B cell (primary cell): Measurements from ENCODE around the gene CHKB. TPM values are rescaled to one million over a fixed set of nuclear protein-coding genes. Genes with fewer than 3 reads are reported as not detected.

ENCODE experiments used
- ATAC-seq: fragments of 200-7000 bp; cut with Tn5 transposase; one replicate; pipeline ENCODE4 v1.10.0; 2021; ENCODE audit warnings: low read depth, mild to moderate bottlenecking, moderate number of reproducible peaks, moderate library complexity
- CTCF ChIA-PET: fragments of 350-600 bp; sonication (Branson Sonifier 250); formaldehyde crosslinking; loops from one replicate; lab custom pipeline; 2021; ENCODE audit warnings: antibody characterized with exemption, inconsistent platforms; lab: Charles Lee
- POLR2A ChIA-PET: fragments of 350-600 bp; sonication (Branson Sonifier 250); formaldehyde crosslinking; loops from one replicate; lab custom pipeline; 2021; ENCODE audit warnings: antibody characterized with exemption; lab: Charles Lee
- DNase-seq: peaks from one replicate; pipeline ENCODE4 v3.0.0; 2013
- H2AFZ ChIP-seq: 2 replicates; pipeline ENCODE4 v1.6.1; 2012; ENCODE audit warnings: mild to moderate bottlenecking, low read depth, low read length; ENCODE audit not compliant: insufficient read depth, poor library complexity, severe bottlenecking
- H3K27ac ChIP-seq, 2 donors: 1 replicate in 1 of 2; 2 replicates in 1 of 2; pipeline ENCODE4 v1.5.1; 2012 to 2013; ENCODE audit warnings: low read length in 2 of 2, mild to moderate bottlenecking in 2 of 2, moderate library complexity in 1 of 2
- H3K27me3 ChIP-seq, 4 experiments: fragments of 200-600 bp in 1 of 4; sonication (generic) in 1 of 4; replicated peaks in 1 of 4; 1 replicate in 2 of 4; 2 replicates in 2 of 4; pipeline versions ENCODE4 v1.6.1 to v1.7.0; 2013 to 2016; ENCODE audit warnings: low read length in 3 of 4, mild to moderate bottlenecking in 2 of 4, mixed read lengths in 1 of 4, moderate library complexity in 1 of 4; ENCODE audit not compliant: insufficient read depth in 4 of 4, control insufficient read depth in 3 of 4; ENCODE audit errors: control extremely low read depth in 1 of 4
- H3K36me3 ChIP-seq, 2 experiments: replicated peaks in 1 of 2; 1 replicate in 1 of 2; 2 replicates in 1 of 2; pipeline versions ENCODE4 v1.6.1 to v1.7.1; 2013; ENCODE audit warnings: low read length in 1 of 2; ENCODE audit not compliant: insufficient read depth in 2 of 2, control insufficient read depth in 1 of 2; ENCODE audit errors: control extremely low read depth in 1 of 2, extremely low read depth in 1 of 2
- H3K4me1 ChIP-seq, 2 donors: fragments of 200-600 bp in 1 of 2; sonication (generic) in 1 of 2; 1 replicate in 1 of 2; 2 replicates in 1 of 2; pipeline versions ENCODE4 v1.5.1 to v1.6.1; 2013 to 2017; ENCODE audit warnings: low read length in 2 of 2; ENCODE audit not compliant: control insufficient read depth in 2 of 2, insufficient read depth in 2 of 2
- H3K4me2 ChIP-seq: replicated peaks from 2 replicates; pipeline ENCODE3; 2012; ENCODE audit warnings: mild to moderate bottlenecking, low read depth, low read length; ENCODE audit not compliant: poor library complexity, severe bottlenecking
- H3K4me3 ChIP-seq, 5 experiments: fragments of 200-600 bp in 1 of 5; sonication (generic) in 1 of 5; 1 replicate in 3 of 5; 2 replicates in 2 of 5; pipeline versions ENCODE4 v1.5.1 to v1.7.0; 2011 to 2016; ENCODE audit warnings: low read length in 4 of 5, mild to moderate bottlenecking in 4 of 5, low read depth in 2 of 5, control low read depth in 1 of 5, moderate library complexity in 1 of 5; ENCODE audit not compliant: insufficient read depth in 1 of 5; ENCODE audit errors: control extremely low read depth in 1 of 5, extremely low read depth in 1 of 5
- H3K79me2 ChIP-seq: fragments of 200-600 bp; sonication (generic); one replicate; pipeline ENCODE4 v1.6.0; 2016; ENCODE audit warnings: low read length; ENCODE audit not compliant: control insufficient read depth, insufficient read depth
- H3K9ac ChIP-seq: fragments of 200-600 bp; sonication (generic); 2 replicates; pipeline ENCODE4 v1.6.1; 2017; ENCODE audit warnings: mild to moderate bottlenecking, low read length, moderate library complexity
- H3K9me3 ChIP-seq, 3 donors: one replicate each; pipeline versions ENCODE4 v1.6.1 to v1.7.1; 2013; ENCODE audit warnings: low read length in 2 of 3; ENCODE audit not compliant: control insufficient read depth in 2 of 3, insufficient read depth in 1 of 3; ENCODE audit errors: control extremely low read depth in 1 of 3
- H4K20me1 ChIP-seq: 2 replicates; pipeline ENCODE4 v1.6.0; 2012; ENCODE audit warnings: mild to moderate bottlenecking, low read length; ENCODE audit not compliant: insufficient read depth, control insufficient read depth, poor library complexity, severe bottlenecking
- H3K27ac Mint-ChIP-seq: one replicate; pipeline ENCODE4 v1.8.0; 2021; ENCODE audit warnings: mixed read lengths
- H3K27me3 Mint-ChIP-seq: one replicate; pipeline ENCODE4 v1.8.0; 2021; ENCODE audit warnings: mixed read lengths
- H3K4me1 Mint-ChIP-seq: one replicate; pipeline ENCODE4 v1.8.0; 2021; ENCODE audit warnings: mixed read lengths
- H3K4me3 Mint-ChIP-seq: one replicate; pipeline ENCODE4 v1.8.0; 2021; ENCODE audit warnings: mixed read lengths
- H3K9me3 Mint-ChIP-seq: one replicate; pipeline ENCODE4 v1.8.0; 2022; ENCODE audit warnings: mixed read lengths; ENCODE audit not compliant: insufficient read depth
- CTCF ChIP-seq: fragments of 200-600 bp; IDR thresholded peaks from one replicate; pipeline ENCODE4 v1.8.0; 2022; ENCODE audit warnings: antibody characterized with exemption, mild to moderate bottlenecking
- EZH2 ChIP-seq: IDR thresholded peaks from 2 replicates; pipeline ENCODE4 v1.6.1; 2012; ENCODE audit warnings: borderline replicate concordance, low read depth, mild to moderate bottlenecking, moderate library complexity, low read length; ENCODE audit not compliant: insufficient read depth, poor library complexity, severe bottlenecking
- WGBS: methylation state at CpG from one replicate; pipeline ENCODE4 v1.1.5; 2013; ENCODE audit warnings: missing lambda C conversion rate; ENCODE audit not compliant: insufficient coverage; 5-methylcytosine and 5-hydroxymethylcytosine counted together
- intact Hi-C: fragments of 100-400 bp; cut with micrococcal nuclease; formaldehyde crosslinking; loops from one replicate; pipeline ENCODE4 v1.10.0; 2022
- polyA plus RNA-seq: library from polyadenylated mRNA; depleted of rRNA; stranded (reverse); fragments of >200 nt; gene quantifications from 2 replicates; pipeline ENCODE4 v1.2.3, GENCODE V29; 2012
- total RNA-seq, 2 donors: library from RNA; stranded (reverse); fragments of 120-200 nt in 1 of 2; gene quantifications; 1 replicate in 1 of 2; 2 replicates in 1 of 2; pipeline versions ENCODE4 v1.2.3 to v1.2.4, GENCODE V29; 2013 to 2022

CHKB gene
- total and polyA plus RNA-seq, 2 donors (not counting 1 experiment from before 2014, with no cell fraction given) = 238 to 309 TPM

GRCh38 chr22:50585781-50586180, 3.1 kb upstream of the CHKB start:
- TF ChIP-seq EZH2 = no peak
- Mint-ChIP-seq H3K27ac (no peak overlapping the region), H3K4me3 (no peak overlapping the region), H3K27me3 (no peaks in the 10 kb centered on the region), H3K9me3 (no peaks in the 10 kb centered on the region), H3K4me1 (peaks cover 15% of the 10 kb centered on the region)
- DNase-seq = no peak
- H3K27ac ChIP-seq = no peak overlapping the region
- no peak overlapping the region for H3K4me2 ChIP-seq
- no peak overlapping the region for H3K4me3 ChIP-seq
- ChIA-PET CTCF (no interaction called here), POLR2A (no interaction called here)
- intact Hi-C loops = no loop called here
- H4K20me1 ChIP-seq = peaks cover 12% of the 10 kb centered on the region
- H3K27me3 ChIP-seq = no peaks in the 10 kb centered on the region
- H3K9ac ChIP-seq = no peak overlapping the region
- no peaks in the 10 kb centered on the region for H3K9me3 ChIP-seq
- whole genome bisulfite sequencing = 99% methylated on average over 7 of the region's 8 CpGs
- peaks cover 0 to 3% of the 10 kb centered on the region in 2 experiments for H3K36me3 ChIP-seq
- no peak overlapping the region for H2AFZ ChIP-seq
- peaks cover 12% of the 10 kb centered on the region for H3K79me2 ChIP-seq
- no peak for ATAC-seq
- H3K4me1 ChIP-seq = peaks cover 14 to 18% of the 10 kb centered on the region in 2 donors

DNA sequence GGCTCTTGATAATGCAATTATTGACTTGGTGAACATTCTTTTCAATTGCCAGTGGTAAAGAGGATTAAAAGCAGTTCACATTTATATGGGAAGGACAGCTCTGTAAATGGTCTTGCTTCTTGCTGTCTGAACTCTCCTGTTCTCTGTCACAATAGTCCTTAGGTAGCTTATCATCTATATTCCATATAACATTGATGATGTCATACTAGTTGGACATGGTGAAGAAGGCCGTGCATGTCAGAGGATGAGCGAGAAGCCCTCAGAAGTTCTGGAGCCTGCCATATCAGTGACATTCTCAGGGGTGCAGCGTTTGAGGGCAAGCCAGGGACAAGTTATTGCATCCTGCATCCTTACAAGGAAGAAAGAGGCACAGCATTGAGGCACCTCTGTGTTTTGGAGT, 2.6 kb upstream of the CHKB start:
- ChIA-PET CTCF (no interaction called here), POLR2A (no interaction called here)
- no peak overlapping the region for H3K9ac ChIP-seq
- intact Hi-C loops = no loop called here
- no peak overlapping the region for H3K27ac Mint-ChIP-seq
- no peak overlapping the region for H3K4me2 ChIP-seq
- peaks cover 14 to 18% of the 10 kb centered on the region in 2 donors for H3K4me1 ChIP-seq
- H3K27me3 ChIP-seq = no peaks in the 10 kb centered on the region
- peaks cover 19% of the 10 kb centered on the region for H3K4me1 Mint-ChIP-seq
- no peak overlapping the region for H3K4me3 ChIP-seq
- no peaks in the 10 kb centered on the region for H3K9me3 Mint-ChIP-seq
- WGBS = 98% methylated on average over 3 of the region's 3 CpGs
- peak overlapping the region; percentile 35 for H3K4me3 Mint-ChIP-seq
- H3K27ac ChIP-seq = no peak overlapping the region
- no peak for DNase-seq
- TF ChIP-seq CTCF (no peak), EZH2 (no peak)
- H3K36me3 ChIP-seq = peaks cover 0 to 8% of the 10 kb centered on the region in 2 experiments
- no peak for ATAC-seq
- peaks cover 12% of the 10 kb centered on the region for H4K20me1 ChIP-seq
- H2AFZ ChIP-seq = no peak overlapping the region
- peaks cover 12% of the 10 kb centered on the region for H3K79me2 ChIP-seq
- no peaks in the 10 kb centered on the region for H3K9me3 ChIP-seq
- no peaks in the 10 kb centered on the region for H3K27me3 Mint-ChIP-seq
